ENCODE data around the gene CHI3L1.

- no peak for TF ChIP-seq POLR2A (IDR thresholded peaks at IDR 0.05)
- no peak for TF ChIP-seq CTCF (IDR thresholded peaks at IDR 0.05)
These were observed 12.0 kb downstream of the CHI3L1 start for GRCh38 chr1:203174324-203174985.
